H1 (cell line): ENCODE results near the gene E2F1. TPM values are rescaled to one million over a fixed set of nuclear protein-coding genes. Genes with fewer than 3 reads are reported as not detected.

Experiments
- BACH1 ChIP-seq: IDR thresholded peaks from 2 replicates; pipeline ENCODE4 v1.6.1; 2012; ENCODE audit warnings: low read length, improper control_type of control experiment
- CTBP2 ChIP-seq: IDR thresholded peaks from 2 replicates; pipeline ENCODE4 v1.7.0; 2011; ENCODE audit warnings: borderline replicate concordance, mild to moderate bottlenecking, moderate library complexity, mixed read lengths, low read length; ENCODE audit not compliant: insufficient read depth, insufficient read length
- EZH2 ChIP-seq: fragments of 200-600 bp; sonication (generic); IDR thresholded peaks from 2 replicates; pipeline ENCODE4 v1.7.1; 2012; ENCODE audit warnings: low read depth, mild to moderate bottlenecking, moderate library complexity, low read length, inconsistent platforms; ENCODE audit not compliant: severe bottlenecking
- POLR2AphosphoS5 ChIP-seq: IDR thresholded peaks from 2 replicates; pipeline ENCODE4 v1.6.1; 2011; ENCODE audit warnings: low read depth, low read length
- POU5F1 ChIP-seq: IDR thresholded peaks from 2 replicates; pipeline ENCODE4 v1.6.1; 2011; ENCODE audit warnings: low read depth, mild to moderate bottlenecking, low read length, moderate library complexity
- SRF ChIP-seq: IDR thresholded peaks from 2 replicates; pipeline ENCODE4 v1.6.1; 2011; ENCODE audit warnings: mild to moderate bottlenecking, low read depth, low read length, moderate library complexity
- USF2 ChIP-seq: IDR thresholded peaks from 2 replicates; pipeline ENCODE4 v1.6.1; 2011; ENCODE audit warnings: low read length, improper control_type of control experiment
- polyA plus RNA-seq, 7 experiments: library from polyadenylated mRNA; depleted of rRNA in 3 of 7; stranded (reverse) in 5 of 7; unstranded in 2 of 7; fragments of >200 nt in 5 of 7; fragments of 200-250 nt in 2 of 7; gene quantifications; 1 replicate in 5 of 7; 2 replicates in 1 of 7; 4 replicates in 1 of 7; pipeline versions ENCODE4 v1.2.1 to v1.2.3, GENCODE V29; 2011 to 2013; ENCODE audit warnings: missing spikeins in 2 of 7, mixed read lengths in 2 of 7
- total RNA-seq: library from RNA; stranded (reverse); fragmentation: NEBNext Ultra II Directional; extraction: Animal tissue kit (Norgen Biotek cat#: 25700); gene quantifications from 2 replicates; pipeline ENCODE4 v1.2.1, GENCODE V29; 2021
- TF ChIP-seq, protein P1 (sequence below), 3 experiments: IDR thresholded peaks; 1 replicate in 2 of 3; 2 replicates in 1 of 3; pipeline versions ENCODE4 v1.5.1 to v1.6.1; 2011; ENCODE audit warnings: low read length in 3 of 3, mild to moderate bottlenecking in 3 of 3, inconsistent platforms in 2 of 3, low read depth in 1 of 3, moderate library complexity in 1 of 3; ENCODE audit not compliant: insufficient read depth in 1 of 3; ENCODE audit errors: control extremely low read depth in 1 of 3

Gene E2F1
- total and polyA plus RNA-seq, 2 of the 8 experiments (the other 6 are each of a cell fraction or from before 2014, with no cell fraction given) = 33.4 to 35.8 TPM

DNA sequence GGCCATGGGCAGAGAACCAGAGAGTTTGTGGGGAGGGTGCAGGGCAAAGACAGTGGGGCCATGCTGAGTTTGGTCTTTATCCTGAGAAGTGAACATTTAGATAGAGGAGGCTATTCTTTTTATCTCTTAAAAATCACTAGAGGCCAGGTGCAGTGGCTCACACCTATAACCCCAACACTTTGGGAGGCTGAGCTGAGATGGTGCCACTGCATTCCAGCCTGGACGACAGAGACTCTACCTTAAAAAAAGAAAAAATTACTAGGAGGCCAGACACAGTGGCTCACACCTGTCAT is 25.2 kb upstream of the E2F1 start (continued):
- TF ChIP-seq, protein P1, sequence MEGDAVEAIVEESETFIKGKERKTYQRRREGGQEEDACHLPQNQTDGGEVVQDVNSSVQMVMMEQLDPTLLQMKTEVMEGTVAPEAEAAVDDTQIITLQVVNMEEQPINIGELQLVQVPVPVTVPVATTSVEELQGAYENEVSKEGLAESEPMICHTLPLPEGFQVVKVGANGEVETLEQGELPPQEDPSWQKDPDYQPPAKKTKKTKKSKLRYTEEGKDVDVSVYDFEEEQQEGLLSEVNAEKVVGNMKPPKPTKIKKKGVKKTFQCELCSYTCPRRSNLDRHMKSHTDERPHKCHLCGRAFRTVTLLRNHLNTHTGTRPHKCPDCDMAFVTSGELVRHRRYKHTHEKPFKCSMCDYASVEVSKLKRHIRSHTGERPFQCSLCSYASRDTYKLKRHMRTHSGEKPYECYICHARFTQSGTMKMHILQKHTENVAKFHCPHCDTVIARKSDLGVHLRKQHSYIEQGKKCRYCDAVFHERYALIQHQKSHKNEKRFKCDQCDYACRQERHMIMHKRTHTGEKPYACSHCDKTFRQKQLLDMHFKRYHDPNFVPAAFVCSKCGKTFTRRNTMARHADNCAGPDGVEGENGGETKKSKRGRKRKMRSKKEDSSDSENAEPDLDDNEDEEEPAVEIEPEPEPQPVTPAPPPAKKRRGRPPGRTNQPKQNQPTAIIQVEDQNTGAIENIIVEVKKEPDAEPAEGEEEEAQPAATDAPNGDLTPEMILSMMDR (IDR thresholded peaks at IDR 0.05; ENCODE audit: control extremely low read depth in 1 of 3, insufficient read depth in 1 of 3, low read depth in 1 of 3, low read length in 3 of 3) = no peak
- TF ChIP-seq CTBP2 (no peak), USF2 (no peak), BACH1 (no peak), POLR2AphosphoS5 (no peak), POU5F1 (no peak), SRF (no peak), EZH2 (no peak)
- TF ChIP-seq, all 59 proteins: peak for 0
